C1 segment of cervical spinal cord (tissue), 14 donors: Measurements from ENCODE around the gene USP40.

Experiments
- DNase-seq, 14 donors: peaks; one replicate each; lab custom pipeline; 2025; lab: John Stamatoyannopoulos, UW

USP40 gene

DNA sequence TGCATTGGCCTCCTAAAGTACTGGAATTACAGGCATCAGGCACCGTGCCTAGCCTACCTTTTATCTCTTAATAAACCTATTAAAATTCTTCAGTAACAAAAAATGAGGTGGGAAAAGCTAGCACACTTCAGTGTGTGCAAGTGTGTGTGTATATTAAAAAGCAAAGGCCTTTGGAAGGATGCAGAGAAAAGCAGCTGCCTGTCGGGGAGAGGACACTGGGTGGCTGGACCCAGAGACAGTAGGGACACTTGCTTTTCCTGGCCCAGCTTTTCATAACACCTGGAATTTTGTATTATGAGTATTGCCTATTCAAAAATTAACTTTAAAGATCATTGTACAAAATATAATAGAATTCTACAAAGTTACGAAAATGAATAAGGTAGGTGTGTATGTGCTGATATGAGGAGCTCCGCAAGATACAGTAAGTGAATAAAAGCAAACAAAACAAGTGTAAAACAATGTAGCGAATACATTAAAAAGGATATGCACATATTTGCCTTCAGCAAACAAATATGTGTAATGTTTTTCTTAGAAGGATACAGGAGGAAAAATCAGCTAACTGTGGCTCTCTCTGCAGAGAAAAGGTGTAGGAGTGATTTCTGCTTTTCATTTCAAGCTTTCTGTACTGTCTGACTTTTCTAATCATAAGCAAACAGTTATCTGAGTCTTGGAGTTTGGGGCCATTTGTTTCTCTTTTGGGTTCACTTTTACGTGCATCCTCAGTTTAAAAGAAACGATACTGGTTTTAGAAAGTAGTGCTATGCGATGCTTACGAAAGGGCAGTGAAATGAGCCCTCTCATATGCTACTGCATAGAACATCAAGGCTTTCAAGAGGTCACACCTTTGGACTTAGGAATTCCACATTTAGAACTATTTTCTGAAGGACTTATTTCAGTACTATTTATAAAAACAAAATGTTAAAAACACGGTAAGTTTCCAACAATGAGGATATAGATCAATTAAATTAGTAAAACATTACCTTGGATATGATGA lies 70.8 kb downstream of the USP40 start:
- DNase-seq = no peak

DNA sequence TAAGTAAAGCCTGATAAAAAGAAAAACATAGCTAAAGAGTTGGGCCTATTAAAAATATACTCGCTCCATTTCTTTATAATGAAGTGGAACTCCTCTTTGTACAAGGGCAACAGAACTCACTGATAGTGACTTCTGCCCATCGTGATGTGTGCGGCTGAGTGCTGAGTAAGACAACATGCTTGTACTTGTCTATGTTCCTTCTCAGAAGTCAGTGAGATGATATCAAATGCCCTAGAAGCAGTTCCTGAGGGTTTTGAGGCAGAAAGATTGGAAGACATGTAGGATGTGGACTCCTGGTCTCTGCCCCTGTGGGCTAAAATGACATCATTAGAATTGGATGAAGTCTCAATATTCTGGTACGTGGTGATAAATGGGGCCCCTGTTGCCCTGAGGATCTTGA lies 73.8 kb downstream of the USP40 start:
- DNase-seq = no peak

DNA sequence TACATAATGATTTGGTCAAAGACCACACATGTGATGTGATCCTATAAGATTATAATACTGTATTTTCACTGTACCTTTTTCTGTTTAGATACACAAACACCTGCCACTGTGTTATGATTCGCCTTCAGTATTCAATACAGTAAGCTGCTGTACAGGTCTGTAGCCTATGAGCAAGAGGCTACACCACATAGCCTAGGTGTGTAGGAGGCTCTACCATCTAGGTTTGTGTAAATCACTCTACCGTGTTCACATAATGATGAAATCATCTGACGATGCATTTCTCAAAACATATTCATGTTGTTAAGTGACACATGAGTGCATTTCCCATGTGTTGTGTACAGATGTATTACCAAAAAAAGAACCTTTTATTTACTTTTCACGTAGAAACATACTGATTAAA lies 74.5 kb downstream of the USP40 start:
- no peak for DNase-seq

DNA sequence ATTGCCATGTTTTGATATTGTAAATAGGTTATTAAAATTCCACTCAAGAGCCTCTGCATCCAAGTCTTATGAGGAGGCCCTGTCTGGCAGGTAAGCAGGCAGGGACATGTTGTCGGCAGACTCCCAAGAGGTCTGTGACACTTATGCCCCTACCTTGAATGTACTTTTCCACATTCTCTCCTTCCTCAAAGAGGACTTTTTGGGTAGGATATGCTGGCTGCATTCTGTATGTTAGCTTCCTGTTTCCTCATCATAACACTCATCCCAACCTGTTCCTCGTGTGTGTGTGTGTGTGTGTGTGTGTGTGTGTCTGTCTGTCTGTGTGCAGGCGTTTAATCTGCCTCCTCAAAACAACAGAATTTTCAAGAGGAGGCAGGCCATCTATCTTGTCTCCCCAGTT lies 75.3 kb downstream of the USP40 start:
- no peak for DNase-seq

DNA sequence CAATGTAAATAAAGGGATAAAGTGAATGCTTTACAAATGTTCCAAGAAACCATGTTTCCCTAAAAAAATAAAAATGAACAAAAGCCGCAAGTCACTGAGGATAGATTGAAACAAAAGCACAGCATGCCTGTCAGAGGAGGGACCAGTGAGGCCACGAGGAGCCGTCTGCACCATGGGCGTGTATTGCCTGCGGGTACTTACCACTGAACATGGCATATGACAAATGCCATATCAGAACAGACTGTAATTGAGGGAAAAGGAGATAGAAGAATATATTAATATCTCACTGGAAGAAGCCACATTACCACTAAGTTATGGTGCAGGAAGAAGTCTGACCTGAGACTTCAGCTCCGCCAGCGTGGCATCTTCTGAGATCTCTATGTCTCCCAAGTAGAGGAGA lies 75.8 kb downstream of the USP40 start:
- no peak for DNase-seq

DNA sequence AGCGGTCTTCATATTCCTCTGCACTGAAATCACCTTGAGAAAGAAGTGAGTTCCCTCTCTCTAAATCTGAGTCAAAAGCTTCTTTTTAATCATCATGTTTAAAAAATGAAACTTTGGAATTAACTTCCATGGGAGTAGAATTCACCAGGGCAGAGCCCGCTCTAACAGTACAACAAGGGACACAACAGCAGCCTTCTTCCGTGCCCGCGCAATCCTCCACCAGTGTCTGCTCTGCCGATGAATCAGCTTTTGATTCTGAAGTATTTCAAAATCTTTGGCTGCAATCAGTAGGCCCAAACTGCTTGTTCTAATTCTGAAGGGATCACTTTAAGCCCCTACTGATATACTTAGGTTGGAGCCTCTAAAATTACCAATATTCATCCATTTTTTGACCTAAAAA lies 76.9 kb downstream of the USP40 start:
- peak in 1 of 14 donors; percentile 46 for DNase-seq

DNA sequence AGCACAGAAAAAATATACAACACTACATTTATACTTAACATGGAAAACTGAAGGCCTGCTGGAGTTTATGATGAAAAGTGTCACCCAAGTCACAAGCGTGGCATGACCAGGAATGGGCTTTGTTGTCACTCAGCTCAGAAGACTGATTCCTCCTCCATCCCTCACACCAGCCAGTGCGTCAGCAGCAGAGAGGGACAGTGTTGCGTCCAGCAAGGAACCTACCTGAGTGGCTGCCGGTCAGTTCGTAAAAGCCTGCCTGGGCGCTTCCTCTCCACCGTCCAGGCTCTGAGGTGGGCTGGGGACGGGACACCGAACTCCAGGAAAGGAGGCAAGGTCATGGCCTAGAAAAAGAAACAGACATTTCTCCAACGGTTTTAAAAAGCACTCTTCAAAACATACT lies 77.4 kb downstream of the USP40 start:
- no peak for DNase-seq

DNA sequence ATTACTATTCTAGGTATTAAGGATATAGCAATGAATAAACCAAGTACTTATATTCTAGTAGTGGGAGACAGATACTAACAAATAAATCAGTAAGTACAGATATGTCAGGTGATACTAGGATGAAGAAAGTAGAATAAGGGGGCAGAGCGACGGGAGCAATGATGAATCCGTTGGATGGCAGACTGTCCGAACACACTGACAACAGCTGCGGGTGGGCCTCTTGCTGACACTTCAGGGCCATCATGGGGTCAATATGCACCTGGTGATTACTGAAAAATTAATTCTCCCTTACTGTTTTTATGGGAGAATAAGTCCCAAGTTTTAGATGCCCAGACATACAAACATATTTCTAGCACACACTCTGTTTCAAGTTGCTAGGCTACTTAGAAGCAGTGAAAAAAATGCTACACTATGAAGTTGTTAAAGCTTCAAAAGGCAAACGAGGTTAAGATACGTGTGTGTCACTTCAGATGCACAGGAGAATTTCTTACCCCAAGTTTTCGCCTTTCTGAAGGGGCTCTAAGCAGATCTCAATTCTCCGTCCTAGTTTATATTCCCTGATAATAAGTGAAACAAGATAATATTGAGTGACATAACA lies 78.7 kb downstream of the USP40 start:
- DNase-seq = no peak

DNA sequence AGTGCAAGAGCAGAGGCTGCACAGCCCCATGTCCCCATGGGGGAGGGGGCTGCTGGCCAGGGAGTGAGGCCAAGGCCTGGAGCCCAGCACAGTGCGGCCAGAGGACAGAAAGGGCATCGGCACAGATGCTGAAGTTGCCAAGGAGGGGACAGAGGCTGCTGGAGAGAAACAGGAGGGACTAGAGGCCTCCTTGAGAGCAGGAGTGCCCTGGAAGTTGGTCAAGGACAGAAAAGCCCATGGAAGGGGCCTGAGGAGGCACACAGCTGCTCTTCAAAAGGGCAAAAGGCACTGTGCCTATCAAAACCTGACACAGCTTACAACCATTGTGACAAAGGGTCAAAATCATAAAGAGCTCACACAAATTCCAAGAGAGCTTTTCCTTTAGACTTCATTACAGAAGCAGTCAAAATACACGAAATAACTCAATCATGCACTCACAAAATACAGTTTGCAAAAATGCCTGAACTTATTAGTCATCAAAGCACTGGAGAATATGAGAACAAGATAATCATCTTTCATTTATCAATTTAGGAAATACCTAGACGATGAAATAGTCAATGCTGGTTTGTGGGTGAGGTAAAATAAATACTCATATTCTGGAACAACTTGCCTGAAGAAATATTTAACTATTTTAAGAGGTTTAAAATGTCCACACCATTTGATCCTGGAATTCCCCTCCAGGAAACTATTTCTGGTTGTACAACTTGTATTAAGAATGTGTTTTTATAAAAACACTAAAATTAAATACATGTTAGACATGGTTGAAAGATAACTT lies 79.6 kb downstream of the USP40 start:
- no peak for DNase-seq

DNA sequence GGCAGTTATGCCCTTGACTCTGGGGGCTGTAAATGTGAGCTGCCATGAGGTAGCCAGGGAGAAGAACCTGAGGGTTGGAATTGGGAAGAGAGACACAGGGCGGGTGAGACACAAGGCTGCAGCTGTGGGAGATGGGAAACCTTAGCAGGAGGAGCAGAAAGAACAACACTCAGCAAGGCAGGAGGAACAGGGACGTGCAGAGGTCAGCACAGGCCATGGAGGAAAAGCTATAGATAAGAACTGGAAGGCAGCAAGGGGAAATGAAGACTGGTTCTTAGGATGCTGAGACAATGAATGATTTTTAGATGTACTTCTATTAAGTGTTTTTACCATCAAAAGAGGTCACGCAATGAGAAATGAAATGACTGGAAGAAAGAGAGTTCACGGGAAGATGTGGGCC lies 80.2 kb downstream of the USP40 start:
- DNase-seq = no peak

DNA sequence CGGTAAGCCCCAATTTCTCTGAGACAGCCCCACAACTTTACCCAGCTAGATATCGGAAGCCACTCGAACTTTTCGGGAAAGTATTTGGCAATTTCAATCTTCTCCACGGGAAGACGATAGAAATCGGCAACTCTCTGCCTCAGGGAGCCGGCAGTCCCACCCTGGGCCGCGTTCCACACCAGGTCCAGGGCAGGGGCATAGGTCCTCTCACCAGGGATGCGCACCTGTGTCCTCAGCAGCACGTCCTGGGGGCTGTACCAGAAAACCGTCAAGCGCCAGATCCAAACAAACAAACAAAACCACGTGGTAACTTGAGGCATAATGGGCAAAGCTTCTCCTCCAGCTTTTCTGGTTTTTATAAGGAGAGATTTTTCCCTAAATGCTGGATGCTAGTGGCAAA lies 80.9 kb downstream of the USP40 start:
- no peak for DNase-seq

DNA sequence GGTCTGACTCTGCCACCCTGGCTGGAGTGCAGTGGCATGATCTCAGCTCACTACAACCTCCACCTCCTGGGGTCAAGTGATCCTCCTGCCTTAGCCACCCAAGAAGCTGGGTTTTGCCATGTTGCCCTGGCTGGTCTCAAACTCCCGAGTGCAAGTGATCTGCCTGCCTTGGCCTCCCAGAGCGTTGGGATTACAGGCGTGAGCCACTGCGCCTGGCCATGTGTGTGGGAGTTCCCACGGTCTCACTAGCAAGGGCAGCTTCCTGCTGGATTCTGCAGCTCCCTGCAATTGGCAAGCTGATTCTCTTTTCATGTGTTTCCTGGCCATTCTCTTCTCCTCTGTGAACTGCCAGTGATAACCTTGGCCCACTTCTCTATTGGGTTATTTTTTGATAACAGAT lies 84.0 kb downstream of the USP40 start:
- no peak for DNase-seq

DNA sequence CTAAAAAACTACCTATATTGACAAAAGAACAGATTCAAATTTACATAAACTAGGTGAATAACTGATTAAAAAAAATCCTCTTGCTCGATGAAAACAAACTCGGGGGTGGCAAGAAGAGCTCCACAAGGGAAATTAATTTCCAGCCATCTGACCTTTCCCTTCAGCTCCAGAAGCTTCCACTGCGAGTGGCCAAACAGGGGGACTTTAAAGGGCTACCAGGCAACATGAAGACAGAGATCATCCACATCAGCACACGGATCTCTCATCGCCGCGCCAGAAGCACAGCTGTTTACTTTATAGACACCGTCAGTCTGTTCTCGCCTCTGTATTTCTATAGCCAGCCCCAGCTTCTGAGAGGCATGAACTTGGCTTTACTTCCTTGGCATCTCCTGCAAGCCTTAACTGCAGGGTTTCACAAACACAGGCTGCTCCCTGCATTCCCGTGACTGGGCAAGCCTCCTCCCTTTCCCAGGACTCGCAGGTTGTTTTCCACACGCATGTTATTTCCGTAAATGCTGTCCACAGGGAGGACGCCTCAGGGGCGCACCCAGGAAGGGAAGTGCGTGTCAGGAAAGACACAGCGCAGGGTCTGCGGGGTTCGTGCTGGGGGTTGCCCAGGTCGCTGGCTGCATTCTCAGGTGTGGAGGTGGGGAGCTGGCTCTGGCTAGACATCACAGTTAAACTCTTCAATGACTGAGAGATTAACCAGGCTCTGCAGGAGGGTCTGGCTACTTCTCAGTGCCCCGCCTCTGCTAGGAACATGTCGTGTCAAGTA lies 85.0 kb downstream of the USP40 start:
- DNase-seq = peak in 1 of 14 donors; percentile 65

DNA sequence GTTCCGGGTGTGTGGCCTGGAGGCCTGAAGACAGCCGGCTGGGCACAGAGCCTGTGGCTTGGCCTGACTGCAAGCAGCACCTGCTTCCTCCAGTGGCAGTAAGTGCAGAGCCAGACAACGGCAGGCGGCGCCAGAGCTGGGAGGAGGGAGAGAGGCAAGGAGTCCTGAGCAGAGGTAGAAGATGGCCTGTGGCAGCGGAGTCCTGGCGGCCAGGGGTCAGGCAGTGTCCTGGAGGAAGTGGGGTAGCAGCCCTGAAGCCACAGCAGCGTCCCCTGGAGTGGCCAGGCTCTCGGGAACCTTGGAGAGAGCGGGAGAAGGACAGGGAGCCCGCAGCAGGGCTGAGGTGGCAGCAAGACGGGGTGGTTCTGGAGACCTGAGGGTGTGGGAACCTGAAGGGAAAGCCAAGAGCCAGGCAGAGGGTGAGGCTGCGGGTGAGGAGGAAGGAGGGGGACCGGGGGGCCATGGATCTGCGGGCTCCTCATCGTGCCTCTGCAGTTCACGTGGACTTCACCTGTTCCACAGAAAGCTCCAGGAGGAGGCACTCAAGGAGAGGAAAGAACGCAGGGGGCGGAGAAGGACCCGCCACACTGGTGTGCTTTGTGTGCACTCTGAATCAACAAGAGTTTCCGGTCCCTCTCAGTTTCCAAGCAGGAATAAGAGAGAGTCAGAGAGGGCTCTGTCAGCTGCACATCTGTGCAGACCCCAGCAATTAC lies 85.9 kb downstream of the USP40 start:
- DNase-seq = peak in 1 of 14 donors; percentile 77

DNA sequence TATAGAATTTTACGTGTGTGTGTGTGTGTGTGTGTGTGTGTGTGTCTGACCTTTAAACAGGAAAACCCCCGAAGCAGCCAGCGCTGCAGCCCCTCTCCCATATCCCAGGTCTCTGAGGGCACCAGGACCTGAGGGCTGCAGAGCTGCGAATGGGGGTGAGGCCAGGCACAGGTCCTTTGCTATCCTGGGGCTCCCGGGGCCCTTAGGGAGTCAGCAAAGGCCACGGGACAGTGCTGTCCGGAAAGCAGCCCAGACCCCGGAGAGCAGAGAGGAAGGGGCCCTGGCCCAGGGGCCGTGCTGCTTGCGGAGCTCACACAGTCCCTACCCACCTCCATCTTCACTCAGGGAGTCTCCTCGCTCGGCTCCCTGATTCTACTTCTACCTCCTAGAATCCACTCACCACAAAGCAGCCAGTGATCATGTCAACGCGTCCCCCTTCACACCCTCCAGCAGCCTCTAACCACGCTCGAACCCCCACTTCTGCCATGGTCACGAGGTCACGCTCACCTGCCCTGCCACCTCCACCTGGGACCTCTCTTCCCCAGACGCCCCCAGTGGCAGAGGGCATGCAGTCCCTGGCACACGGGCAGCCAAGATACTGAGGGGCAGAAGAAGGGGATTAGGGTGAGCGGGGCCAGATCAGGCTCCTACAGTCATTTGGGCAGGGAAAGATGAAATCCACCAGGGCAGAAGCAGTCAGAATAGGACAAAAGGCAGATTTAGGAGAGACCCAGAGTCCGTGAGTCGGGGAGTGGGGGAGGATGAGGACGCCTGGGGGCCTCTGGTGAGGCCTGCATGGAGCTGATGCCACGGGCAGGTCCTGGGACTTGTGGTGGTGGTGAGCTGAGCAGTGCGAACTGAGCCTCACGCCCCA lies 86.7 kb downstream of the USP40 start:
- no peak for DNase-seq

DNA sequence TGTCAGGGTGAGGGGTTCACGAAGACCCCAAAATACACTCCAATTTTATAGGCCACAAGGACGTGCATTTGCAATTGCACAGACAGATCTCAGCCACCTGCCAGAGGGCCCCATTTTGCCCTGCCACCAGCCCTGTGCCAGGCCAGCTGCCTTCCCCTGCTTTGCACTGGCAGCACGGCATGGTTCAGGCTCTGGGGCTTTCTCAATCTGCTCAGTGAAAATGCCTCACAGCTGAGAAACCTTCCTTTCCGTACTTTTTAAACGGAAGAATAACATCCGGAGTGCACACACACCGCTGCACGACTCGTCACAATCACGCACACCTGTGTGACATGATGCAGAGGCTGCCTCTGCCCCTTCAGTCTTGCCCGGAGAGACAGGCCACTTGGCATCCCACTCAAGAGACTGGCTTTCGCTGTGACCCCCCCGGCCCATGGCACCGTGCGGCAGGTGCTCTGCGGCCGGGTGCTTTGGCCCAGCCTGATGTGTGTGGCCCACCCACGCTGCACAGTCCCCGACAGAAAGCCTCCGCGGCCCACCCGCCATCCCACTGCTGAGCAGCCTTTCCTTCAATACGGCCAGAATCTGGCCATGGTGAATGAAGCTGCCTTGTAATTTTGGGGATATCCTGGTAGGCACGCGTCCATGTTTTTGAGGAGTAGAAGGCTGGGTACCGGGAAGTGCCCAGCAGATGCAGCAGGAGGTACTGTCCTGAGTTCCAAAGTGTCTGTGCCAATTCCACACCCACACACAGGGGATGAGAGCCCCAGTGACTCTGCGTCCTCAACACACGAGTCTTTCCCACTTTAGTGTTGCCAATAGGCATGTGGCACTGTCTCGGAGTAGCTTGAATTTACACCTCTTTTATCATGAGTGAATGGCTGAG lies 88.8 kb downstream of the USP40 start:
- DNase-seq = no peak

DNA sequence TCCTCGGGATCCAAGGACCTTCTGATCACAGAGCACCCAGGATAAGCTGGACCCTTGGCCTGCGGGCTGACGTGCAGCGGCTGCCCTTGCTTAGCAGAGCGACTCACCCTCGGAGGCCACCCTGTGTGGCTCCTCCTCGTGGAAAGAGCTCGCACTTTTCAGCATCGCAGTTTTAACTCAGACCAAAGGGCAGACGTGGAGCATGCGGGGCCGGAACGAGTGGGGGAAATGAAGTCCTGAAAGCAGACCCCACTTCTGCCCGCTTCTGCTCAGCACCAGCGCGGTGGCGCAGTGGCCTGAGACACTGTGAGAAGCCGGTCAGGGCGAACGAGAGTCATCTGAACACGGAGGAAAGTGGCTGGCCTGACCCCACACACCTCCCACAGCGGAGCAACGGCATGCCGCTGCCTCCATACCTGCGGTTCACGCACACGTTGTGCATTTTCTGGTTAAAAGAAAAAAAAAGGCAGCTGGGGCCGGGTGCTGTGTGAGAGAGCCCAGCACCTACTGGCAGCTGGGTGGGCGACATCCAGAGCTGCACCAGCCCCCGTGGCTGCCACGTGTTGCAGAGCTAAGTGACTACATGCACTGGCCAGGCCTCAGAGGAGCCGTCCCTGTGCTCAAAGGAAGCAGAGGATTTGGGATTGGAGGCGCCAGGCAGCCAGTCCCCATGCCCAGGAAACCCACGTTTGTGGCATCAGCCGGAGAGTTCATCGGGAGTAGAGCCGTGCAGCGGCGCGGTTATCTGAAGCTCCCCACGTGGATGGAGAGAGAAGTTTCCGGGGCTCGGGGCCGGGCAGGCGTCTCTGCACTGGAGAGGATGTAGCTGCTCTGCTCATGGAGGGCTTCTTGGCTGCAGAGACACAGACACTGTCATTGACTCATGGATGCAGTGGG lies 89.7 kb downstream of the USP40 start:
- no peak for DNase-seq

DNA sequence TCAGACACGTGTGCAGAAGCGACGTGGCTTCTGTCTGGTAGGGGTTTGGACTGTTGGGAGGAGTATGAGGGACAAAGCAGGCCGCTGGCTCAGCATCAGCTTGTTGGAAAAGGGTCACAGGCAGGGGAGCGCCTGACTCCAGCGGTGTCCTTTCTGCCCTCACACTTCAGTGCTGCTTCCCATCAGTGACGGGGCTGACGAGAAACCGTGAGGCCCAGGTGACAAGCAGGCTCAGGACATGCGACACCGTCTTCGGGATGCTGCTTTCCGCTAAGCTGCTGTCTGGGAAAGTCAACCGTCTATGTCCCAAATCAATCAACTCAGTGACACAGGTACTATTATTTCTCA lies 90.5 kb downstream of the USP40 start:
- DNase-seq = no peak
